HG03139 (cell line): ENCODE data around the gene TMEM175.
"Not testable (repeated sequence)": the region's sequence is repeated elsewhere in the genome, so short reads cannot be mapped to it uniquely, and the experiment has no call there.

Source experiments
- ATAC-seq: cut with Tn5 transposase; IDR thresholded peaks from one replicate; pipeline ENCODE4 v1.9.1; 2021; ENCODE audit not compliant: unreplicated experiment

The TMEM175 gene

DNA sequence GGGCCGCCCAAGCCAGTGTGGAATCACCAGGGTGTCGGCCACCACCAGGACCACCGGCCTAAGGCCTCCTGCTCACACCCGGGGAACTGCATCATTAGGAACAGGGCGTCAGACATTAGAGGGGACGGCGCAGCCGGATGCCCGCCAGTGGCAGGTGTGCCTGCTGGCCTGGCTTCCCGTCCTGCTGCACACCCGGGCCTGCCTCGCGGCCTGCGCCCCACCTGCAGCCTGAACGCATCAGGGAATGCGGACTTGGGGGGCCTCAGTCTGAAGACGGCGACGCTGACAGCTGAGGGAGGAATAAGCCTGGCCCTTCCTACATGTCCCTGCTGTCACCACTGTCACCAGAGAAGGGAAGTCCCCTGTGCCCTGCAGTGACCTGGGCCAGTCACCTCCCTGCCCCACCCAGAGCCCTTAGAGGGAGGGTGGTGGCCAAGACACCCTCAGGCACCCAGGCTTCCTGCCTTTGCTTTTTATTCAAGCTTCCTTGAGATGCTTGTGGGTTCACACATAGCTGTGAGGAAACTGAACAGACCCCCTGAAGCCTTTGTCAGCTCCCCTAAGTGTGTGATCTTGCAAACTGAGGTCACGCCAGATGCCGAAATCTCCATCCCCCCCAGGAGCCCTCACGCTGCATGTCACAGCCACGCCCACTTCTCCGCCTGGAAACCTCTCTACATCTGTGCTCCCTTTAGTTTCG, 37.9 kb downstream of the TMEM175 start:
- no peak for ATAC-seq

DNA sequence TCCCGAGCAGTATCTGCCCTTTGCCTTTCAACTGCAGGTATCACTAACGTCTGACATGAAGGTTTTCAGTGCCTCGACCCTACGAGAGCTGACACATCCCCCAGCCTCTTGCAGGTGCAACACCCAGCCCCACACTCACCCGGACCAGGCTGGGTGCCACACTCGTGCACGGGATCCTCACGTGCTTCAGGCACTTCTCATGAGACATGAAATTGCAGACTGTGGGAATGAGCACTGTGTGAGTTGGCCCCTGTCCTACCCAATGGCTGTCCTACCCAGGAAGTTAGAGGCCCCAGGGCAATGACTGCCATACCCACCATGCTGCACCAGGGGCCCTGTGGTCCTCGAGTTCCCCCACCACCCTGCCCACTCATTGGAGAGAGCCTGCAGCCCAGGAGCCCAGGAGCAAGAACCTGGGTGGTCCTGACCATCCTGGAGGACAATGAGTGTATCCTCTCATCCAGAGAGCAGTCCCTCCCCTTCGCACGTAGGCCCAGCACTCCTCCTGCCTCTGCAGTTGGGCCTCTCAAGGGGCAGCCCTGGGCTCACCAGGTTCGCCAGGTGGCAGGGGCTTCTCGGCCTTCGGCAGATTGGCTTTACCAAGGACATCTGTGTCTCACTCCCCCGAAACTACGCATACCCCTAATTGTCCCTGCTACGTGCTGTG, 38.7 kb downstream of the TMEM175 start:
- ATAC-seq: no peak

DNA sequence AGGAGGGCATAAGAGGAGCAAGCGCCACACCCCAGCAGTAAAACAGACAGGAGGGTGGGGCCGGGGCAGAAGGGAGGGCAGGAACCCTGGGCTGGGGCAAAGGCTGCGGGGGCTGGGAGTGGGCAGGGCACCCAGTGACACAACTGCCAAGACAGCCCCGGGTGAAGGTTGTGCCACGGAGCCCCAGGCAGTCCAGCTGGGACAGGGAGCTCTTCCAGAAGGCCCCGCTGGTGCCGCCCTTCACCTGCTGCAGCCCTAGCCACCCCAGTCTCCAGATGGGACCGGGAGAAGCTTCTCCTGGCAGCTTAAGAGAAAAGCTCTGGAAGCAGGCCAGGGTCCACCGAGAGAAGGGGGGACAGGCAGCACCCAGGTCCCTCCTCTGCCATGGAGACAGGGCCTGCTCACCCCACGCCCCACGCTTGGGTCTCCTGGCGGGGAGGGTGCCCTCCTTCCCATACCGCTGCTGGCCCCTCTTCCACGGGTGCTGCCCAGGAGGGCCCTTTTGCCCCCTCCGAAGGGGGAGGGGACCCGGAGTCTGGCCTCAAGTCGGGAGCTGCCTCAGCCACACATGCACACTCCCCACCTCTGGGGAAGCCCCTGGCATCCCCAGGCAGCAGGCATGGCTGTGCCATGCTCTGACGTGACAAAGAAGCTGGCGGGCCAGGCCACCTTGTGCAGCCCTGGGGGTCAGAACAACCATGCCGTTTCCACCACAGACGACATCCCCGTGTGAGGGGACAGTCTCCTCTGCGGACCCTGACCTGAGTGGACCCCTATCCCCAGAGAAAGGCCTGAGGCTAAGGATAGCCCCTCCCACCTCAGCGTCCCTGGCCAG, 39.6 kb downstream of the TMEM175 start:
- ATAC-seq: no peak

DNA sequence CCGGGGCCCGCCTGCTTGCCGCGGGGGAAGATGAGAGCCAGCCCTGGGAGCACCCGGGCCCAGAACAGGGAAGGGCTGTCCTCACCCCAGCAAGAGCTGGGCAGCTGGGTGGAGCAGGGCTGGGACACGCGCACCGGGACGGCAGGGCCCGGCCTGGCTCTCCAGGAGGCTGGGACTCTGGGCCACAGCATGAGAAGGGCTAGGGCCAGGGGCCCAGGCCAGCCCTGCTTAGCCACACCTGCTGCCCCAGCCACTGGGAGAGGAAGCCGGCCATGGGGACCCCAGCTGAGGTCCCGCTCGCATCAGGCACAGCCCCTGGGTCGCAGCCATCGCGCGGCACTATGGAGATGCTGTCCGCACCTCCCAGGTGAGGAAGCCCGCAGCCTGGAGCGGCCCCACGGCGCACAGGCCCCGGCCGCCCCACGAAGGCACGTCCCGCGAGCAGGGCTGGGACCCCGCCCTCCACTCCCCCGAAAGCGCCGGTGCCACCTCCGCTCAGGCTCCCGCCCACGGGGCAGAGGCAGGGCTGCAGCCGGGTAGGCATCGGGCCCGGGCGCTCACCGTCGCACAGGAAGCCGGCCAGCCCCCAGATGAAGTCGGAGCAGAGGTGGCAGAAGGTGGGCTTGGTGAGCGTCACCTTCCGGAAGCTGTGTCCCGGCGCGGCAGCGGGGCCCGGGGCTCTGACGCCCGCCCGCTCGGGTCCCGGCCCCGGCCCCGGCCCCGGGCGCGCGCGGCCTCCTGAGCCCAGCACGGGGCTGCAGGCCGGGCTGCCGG, 40.6 kb downstream of the TMEM175 start:
- ATAC-seq: peak; percentile 34

DNA sequence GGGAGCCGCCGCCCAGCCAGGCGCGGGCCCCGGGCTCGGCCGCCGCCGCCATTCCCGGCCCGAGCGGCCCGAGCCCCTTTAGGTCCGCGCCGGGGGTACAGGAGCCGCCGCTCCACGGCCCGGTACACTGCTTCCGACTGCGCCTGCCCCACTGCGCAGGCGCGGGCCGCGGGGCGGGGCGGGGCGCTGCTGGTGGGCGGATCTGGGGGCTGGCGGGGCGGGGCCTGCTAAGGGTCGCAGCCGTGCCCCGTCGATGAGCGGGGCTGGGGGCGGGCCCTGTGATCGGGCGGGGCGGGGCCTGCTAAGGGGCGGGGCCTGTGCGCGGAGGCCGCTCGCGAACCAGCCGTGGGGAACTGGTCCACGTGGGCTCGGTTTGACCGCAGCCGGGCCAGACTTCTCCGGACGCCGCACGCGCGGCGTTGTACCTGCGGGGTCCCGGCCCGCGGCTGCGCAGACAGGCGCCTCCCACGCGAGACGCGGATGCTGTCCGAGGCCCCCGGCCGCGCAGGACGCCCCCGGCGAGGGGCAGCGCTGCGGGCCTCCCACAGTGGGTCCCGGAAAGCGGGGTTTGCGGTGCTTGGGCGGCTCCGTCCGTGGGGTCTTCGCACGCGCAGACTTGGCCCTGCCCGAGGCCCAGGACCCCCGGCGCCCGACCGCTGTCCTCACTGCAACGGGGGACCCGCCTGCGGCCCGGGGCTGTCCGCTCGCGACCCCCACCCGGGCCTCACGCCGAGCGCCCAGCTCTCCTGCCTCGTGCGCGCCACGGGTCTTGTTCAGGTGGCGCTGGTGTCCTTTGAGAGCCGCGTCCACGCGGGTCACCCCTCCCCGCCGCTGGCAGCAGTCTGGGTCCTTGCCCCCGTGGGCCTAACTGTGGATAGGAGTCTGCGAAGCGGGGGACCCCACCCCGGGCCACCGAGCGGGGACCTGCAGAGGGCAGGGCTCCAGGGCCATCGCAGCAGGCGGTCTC, 41.5 kb downstream of the TMEM175 start, which contains the start of gene DGKQ:
Gene DGKQ, minus strand, starts transcription at position 139 of the 967 bp plus-strand sequence. Its CDS starts 87 bp downstream, at position 52.
- ATAC-seq: peak; percentile 55

DNA sequence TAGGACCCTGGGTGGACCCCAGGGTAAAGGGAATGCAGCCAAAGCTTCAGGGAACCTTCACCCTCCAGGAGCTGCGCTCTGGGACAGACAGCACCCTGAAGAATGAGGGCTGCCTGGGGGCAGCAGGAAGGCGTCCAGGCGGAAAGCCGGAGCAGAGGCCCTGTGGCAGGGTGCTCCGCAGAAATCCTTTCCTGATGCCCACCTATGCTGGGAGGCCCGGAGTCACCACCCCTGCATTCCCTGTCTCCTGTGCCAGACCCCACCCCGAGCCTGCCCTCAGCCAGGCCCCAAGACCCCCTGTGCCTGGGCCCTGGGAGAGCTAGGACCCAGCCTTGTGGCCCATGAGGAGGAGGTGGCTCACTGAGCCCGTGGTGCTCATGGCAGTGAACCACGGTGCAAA, 42.4 kb downstream of the TMEM175 start:
- ATAC-seq: no peak

DNA sequence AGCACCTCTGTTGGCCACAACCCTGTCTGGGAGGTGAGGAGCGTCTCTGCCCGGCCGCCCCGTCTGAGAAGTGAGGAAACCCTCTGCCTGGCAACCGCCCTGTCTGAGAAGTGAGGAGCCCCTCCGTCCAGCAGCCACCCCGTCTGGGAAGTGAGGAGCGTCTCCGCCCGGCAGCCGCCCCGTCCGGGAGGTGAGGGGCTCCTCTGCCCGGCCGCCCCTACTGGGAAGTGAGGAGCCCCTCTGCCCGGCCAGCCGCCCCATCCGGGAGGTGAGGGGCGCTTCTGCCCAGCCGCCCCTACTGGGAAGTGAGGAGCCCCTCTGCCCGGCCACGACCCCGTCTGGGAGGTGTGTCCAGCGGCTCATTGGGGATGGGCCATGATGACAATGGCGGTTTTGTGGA, 43.8 kb downstream of the TMEM175 start:
- not testable (repeated sequence) for ATAC-seq

DNA sequence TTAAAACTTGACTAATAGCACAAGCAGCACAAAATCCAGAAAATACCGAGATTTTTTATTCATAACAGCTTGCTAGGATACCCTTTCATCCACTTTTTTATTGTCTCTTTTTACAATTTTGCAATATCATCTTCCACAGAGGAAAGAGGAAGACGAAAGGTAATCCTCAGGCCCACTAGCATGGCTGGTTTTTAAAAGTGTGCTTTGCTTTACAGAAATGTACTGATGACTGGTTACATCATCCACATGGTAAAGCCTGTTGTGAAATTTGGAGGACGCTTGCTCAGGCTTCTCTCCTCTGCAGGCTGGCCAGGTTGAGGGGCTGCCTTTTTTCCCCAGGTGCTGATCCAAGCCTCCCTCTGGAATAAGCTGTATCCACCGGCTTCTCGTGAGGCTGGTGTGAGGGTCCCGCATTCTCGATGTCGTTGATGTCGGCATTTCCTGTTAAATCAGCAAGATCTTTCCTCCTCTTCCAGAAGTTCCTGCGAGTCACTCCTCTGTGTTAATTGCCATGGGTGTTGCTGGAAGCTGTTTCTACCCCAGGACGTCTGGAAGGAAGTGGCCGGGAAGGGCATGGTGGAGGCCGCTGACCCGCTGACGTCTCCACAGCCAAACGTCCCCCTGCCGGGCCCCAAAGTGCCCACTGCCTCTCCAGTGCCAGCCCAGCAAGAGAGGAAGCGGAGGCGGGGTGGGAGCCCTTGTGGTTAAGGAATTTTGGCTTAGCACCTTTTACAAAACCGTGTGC, 46.9 kb downstream of the TMEM175 start:
- ATAC-seq: no peak

DNA sequence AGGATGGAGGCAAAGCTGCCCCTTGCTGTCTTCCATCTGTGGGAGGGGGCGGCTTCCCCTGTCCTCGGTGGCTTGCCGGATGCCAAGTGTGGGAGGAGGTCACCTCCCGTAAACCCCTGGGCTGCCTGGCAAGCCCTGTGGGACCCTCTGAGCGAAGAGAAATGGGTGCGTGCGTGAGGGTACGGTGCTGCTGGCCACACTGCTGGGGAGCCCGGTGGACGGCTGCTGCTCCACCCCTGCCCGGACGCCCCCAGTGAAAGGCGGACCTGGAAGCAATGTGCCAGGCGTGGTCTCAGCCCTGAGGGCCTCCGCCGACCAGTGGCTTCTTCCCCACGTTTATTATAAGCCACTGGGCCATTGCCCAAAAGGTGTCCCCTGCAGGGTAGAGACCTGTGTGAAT, 50.0 kb downstream of the TMEM175 start:
- ATAC-seq: no peak

DNA sequence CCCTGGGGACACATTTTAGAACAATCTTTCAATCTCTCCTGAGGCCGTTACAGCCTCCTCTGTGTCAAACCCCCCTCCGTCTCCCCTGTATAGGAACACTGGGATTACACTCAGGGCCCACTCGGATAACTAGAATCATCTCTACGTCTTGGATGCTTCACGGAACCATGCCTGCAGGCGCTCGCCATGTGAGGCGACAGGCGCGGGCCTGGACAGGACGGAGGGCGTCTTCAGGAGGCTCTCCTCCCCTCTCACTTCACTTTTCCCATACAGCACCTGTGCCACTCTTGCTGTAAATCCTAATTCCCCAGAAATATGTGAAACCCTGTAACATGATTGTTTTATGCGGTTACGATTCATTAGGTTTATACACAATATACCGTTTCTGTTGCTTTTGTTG, 50.6 kb downstream of the TMEM175 start:
- no peak for ATAC-seq

DNA sequence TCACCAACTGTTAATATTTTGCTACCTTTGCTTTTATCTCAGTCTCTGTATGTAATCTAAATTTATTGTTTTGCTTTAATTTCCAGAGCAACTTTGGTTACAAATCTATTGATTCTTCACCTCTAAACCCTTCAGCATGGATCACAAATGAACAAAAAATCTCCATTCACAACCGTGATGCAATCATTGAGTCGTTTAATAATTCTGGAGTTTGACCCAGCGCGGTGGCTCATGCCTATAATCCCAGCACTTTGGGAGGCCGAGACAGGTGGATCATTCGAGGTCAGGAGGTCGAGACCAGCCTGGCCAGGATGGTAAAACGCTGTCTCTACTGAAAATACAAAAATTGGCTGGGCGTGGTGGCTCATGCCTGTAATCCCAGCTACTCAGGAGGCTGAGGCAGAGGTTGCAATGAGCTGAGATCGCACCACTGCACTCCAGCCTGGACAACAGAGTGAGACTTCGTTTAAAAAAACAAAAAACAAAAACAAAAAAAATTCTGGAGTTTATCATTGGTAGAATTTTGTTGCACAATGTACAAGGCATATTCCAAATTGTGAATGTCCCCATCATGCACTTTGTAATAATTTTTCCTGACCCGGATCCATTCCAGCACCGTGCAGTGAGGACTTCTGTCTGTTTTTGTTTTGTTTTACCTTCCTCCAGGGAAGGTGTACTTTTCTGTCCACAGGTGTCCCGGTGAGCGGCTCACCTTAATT, 52.2 kb downstream of the TMEM175 start:
- ATAC-seq: no peak

DNA sequence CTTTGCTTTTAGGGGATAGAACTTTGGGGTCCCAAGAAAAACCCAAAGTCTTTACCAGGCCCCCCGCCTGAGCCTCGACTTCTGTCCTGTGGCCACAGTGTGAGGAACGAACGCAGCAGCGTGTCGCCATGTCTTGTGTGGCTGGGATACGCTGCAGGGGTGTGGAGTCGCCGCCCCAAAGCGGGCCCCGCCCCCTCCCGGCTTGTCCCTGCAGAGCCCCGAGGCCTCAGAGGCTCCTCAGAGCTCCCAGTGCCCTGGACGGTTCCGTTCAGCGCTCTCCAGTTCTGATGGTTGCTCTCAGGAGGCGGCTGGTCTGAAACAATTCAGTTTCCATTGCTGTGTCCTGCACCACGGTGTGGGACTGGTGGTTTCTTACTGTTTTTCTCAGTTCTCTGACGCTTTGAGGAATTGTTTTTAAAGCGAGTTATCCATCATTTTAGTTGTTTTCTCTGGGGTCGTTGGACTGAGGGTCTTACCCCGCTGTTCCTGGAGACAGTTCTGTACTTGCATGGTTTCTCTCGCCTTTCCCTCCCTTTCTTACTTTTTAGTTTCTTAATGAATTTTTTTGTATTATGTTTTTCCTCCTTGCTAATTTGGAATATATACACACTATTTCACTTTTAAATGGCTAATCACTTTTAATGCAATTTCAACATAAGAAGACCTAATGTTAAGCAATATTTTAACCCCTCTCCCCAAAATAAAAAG, 53.0 kb downstream of the TMEM175 start:
- no peak for ATAC-seq

DNA sequence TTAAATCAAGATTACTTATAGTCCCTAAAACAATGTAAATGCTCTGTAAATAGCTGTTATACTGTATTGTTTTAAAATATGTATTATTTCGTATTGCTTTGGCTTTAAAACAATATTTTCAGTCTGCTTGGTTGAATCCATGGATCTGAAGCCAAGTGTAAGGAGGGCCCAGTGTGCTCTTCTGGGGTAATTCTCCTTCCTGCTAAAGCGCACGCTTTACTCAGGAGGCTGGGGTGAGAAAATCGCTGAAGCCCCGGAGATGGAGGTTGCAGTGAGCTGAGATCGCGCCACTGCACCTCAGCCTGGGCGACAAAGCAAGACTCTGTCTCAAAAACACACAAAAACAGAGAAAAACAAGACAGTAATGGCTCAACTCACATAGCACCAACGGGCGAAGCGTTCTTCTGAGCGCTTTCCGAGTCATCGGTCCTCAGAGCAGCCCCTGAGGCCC, 54.2 kb downstream of the TMEM175 start:
- no peak for ATAC-seq

DNA sequence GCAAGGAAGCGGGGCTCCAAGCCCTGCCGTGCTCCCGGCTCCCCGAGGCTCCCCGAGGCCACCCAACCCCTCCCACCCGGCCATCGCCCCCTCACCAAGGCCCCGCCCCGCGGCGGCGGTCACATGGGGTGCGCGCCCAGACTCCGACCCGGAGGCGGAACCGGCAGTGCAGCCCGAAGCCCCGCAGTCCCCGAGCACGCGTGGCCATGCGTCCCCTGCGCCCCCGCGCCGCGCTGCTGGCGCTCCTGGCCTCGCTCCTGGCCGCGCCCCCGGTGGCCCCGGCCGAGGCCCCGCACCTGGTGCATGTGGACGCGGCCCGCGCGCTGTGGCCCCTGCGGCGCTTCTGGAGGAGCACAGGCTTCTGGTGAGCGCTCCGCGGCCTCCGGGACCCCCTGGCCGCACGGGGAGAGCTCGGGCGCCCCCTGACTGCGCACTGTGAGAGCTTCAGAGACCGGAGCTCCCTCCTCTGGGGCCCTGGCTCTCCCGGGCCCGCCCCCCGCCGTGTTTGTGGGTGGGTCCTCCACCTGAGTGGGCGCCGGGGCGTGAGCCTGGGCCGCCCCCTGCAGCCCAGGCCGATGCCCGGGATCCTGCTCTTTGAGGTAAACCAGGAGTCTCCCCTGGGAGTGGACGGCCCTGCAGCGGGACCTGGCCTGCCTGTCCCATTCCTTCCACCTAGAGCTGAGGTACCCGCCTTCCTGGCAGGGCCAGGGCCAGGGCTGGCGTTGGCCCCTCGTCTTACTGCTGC, 54.8 kb downstream of the TMEM175 start, which contains the start of gene IDUA:
Gene IDUA, plus strand, starts transcription at position 166 of the 745 bp plus-strand sequence. Its CDS starts 41 bp downstream, at position 207.
- peak; percentile 65 for ATAC-seq

DNA sequence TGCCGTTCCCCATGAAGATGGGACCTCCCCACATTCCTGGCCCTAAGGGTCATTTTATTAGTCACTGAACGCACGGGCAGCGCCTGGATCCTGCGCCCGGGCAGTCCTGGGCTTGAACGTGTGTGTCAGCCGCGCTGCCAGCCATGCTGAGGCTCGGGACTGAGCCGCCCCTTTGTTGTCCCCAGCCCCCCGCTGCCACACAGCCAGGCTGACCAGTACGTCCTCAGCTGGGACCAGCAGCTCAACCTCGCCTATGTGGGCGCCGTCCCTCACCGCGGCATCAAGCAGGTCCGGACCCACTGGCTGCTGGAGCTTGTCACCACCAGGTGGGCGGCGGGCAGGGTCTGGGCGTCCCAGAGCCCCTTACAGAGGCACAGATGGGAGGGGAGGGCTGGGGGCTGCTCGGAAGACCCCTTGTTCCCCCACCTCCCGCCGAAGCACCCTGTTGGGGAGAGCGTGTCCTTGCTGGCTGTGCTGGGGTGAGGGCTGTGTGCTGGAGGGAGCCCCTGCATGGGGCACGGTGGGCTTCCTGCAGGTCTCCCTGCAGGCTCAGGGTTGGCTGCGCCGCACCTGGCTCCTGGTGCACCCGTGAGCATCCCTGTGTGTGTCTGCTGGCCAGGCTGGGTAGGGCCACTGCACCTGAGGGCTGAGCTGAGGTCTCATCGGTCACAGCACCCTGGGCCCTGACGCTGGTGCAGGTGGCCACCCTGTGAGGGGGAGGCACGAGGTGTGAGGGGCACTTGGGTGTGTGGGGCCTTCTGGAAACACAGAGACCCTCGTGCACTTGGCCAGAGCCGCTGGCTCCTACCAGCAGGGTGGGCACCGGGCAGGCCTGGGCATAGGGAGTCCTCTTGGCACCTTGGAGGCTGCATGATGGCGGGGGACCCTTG, 55.6 kb downstream of the TMEM175 start:
- ATAC-seq: no peak
